A549 treated with dexamethasone at 1 μM for 4 hours (cell line): Measurements from ENCODE around the gene NECAB3. TPM values are rescaled to one million over a fixed set of nuclear protein-coding genes. Genes with fewer than 3 reads are reported as not detected.

Source experiments
- total RNA-seq: library from RNA; stranded (reverse); fragments of 200-300 nt; extraction: Qiagen RNA extraction; gene quantifications from 5 replicates; pipeline ENCODE4 v1.2.3, GENCODE V29; 2022

NECAB3 gene
- total RNA-seq: 5.9 to 12.2 TPM (median 11.6 TPM) in 5 replicates

GRCh38 chr20:33674294-33675135 lies at the start of gene NECAB3:
Gene NECAB3, minus strand, starts transcription at chr20:33674428. Its CDS starts 76 bp downstream, at chr20:33674352.

GRCh38 chr20:33719989-33720709 lies 45.9 kb upstream of the NECAB3 start, which contains the start of gene PXMP4:
Gene PXMP4, minus strand, starts transcription at chr20:33720310. Its CDS starts 103 bp downstream, at chr20:33720207.

GRCh38 chr20:33686100-33686983 lies 12.1 kb upstream of the NECAB3 start, which contains the start of gene E2F1:
Gene E2F1, minus strand, starts transcription at chr20:33686385. Its CDS starts 121 bp downstream, at chr20:33686264.

GRCh38 chr20:33666293-33667244 lies 7.7 kb downstream of the NECAB3 start, which contains the start of gene ACTL10:
Gene ACTL10, plus strand, starts transcription at chr20:33666943. Its CDS starts 555 bp downstream, at chr20:33667498.

GRCh38 chr20:33662172-33662571 lies 12.1 kb downstream of the NECAB3 start, which contains the start of gene C20orf144:
Gene C20orf144, plus strand, starts transcription at chr20:33662327. Its CDS starts 19 bp downstream, at chr20:33662346.

Other genes starting within 250 kb of the NECAB3 start
- 8.4 to 11.5 TPM (median 10.5 TPM) in 5 replicates for gene SNTA1, start 230.7 kb downstream of the NECAB3 start, total RNA-seq
- 3.3 to 8.2 TPM (median 6.8 TPM) in 5 replicates for gene CBFA2T2, start 184.3 kb downstream of the NECAB3 start, total RNA-seq
- gene C20orf144, start 12.1 kb downstream of the NECAB3 start, total RNA-seq: 0.08 to 0.15 TPM (median 0.09 TPM) in 5 replicates
- not detected in 5 replicates for gene ACTL10, start 7.5 kb downstream of the NECAB3 start, total RNA-seq
- gene E2F1, start 12.0 kb upstream of the NECAB3 start, total RNA-seq: 21.6 to 27.2 TPM (median 27.1 TPM) in 5 replicates
- 4.2 to 7.6 TPM (median 6.9 TPM) in 5 replicates for gene PXMP4, start 45.9 kb upstream of the NECAB3 start, total RNA-seq
- gene ZNF341, start 57.6 kb upstream of the NECAB3 start, total RNA-seq: 2.6 to 4.8 TPM (median 4.2 TPM) in 5 replicates
- 139 to 163 TPM (median 156 TPM) in 5 replicates for gene CHMP4B, start 136.9 kb upstream of the NECAB3 start, total RNA-seq